ENCODE data around the gene HCN2. TPM values are rescaled to one million over a fixed set of nuclear protein-coding genes. Genes with fewer than 3 reads are reported as not detected.
A peak's percentile ranks its signal among the peaks of the same experiment; 100 is the strongest.

Gene HCN2
- total and polyA plus RNA-seq, 9 of the 15 experiments (the other 6 are each of a cell fraction or from before 2014, with no cell fraction given) = 0.29 to 4.2 (median 0.82) TPM; not detected in 2

GRCh38 chr19:566403-566802 lies 23.3 kb upstream of the HCN2 start (continued):
- TF ChIP-seq THRB (CRISPR knock-in tag; conservative IDR thresholded peaks at IDR 0.05) = no peak
- TF ChIP-seq NFXL1 (CRISPR knock-in tag; IDR thresholded peaks at IDR 0.05) = no peak
- TF ChIP-seq ZC3H8 (IDR thresholded peaks at IDR 0.05) = no peak
- no peak for TF ChIP-seq ZEB2 (IDR thresholded peaks at IDR 0.05)
- TF ChIP-seq ZSCAN32 (CRISPR knock-in tag; IDR thresholded peaks at IDR 0.05) = no peak
- no peak for TF ChIP-seq ZNF12 (CRISPR knock-in tag; IDR thresholded peaks at IDR 0.05)
- no peak for TF ChIP-seq E2F4 (CRISPR knock-in tag; IDR thresholded peaks at IDR 0.05; ENCODE audit: low read depth)
- TF ChIP-seq MEF2D (tag; conservative IDR thresholded peaks at IDR 0.05; ENCODE audit: low read depth) = no peak
- no peak for TF ChIP-seq PYGO2 (tag; IDR thresholded peaks at IDR 0.05)
- no peak for TF ChIP-seq SREBF2 (CRISPR knock-in tag; IDR thresholded peaks at IDR 0.05)
- TF ChIP-seq RBM15 (IDR thresholded peaks at IDR 0.05; ENCODE audit: insufficient read depth, low read length) = no peak
- no peak for TF ChIP-seq PTTG1 (tag; IDR thresholded peaks at IDR 0.05; ENCODE audit: low read depth)
- TF ChIP-seq BCL6 (CRISPR knock-in tag; IDR thresholded peaks at IDR 0.05) = no peak
- TF ChIP-seq FOXK1 (CRISPR knock-in tag; IDR thresholded peaks at IDR 0.05; ENCODE audit: borderline replicate concordance) = no peak
- TF ChIP-seq ZNF174 (CRISPR knock-in tag; IDR thresholded peaks at IDR 0.05) = no peak
- TF ChIP-seq RREB1 (CRISPR knock-in tag; IDR thresholded peaks at IDR 0.05) = no peak
- TF ChIP-seq ZFP91 (CRISPR knock-in tag; IDR thresholded peaks at IDR 0.05) = no peak
- TF ChIP-seq MECOM (CRISPR knock-in tag; IDR thresholded peaks at IDR 0.05) = no peak
- peak; percentile 80 for TF ChIP-seq CXXC5 (CRISPR knock-in tag; IDR thresholded peaks at IDR 0.05)
- no peak for TF ChIP-seq ZNF431 (CRISPR knock-in tag; IDR thresholded peaks at IDR 0.05)
- no peak for TF ChIP-seq ZNF253 (CRISPR knock-in tag; conservative IDR thresholded peaks at IDR 0.05)
- no peak for TF ChIP-seq GABPB1 (CRISPR knock-in tag; IDR thresholded peaks at IDR 0.05)
